Hindlimb muscle (tissue), 1 donor: ENCODE measurements around the gene SMARCD3. TPM values are rescaled to one million over a fixed set of nuclear protein-coding genes. Genes with fewer than 3 reads are reported as not detected.

Experiments used
- polyA plus RNA-seq: library from polyadenylated mRNA; unstranded; fragments of 120-200 nt; gene quantifications from one replicate; pipeline ENCODE4 v1.2.1, GENCODE V29; 2013; ENCODE audit not compliant: insufficient read length

SMARCD3 gene
- polyA plus RNA-seq, 1 donor: 180 TPM

Other genes with a start within 250 kb of the SMARCD3 start
- gene ATG9B, start 224.2 kb downstream of the SMARCD3 start, polyA plus RNA-seq: 0.72 TPM
- 19.9 TPM for gene ABCB8, start 220.2 kb downstream of the SMARCD3 start, polyA plus RNA-seq
- 4.2 TPM for gene ASIC3, start 200.2 kb downstream of the SMARCD3 start, polyA plus RNA-seq
- 9.7 TPM for gene CDK5, start 190.8 kb downstream of the SMARCD3 start, polyA plus RNA-seq
- gene SLC4A2, start 189.1 kb downstream of the SMARCD3 start, polyA plus RNA-seq: 68.7 TPM
- 75.9 TPM for gene FASTK, start 167.9 kb downstream of the SMARCD3 start, polyA plus RNA-seq
- gene TMUB1, start 165.2 kb downstream of the SMARCD3 start, polyA plus RNA-seq: 44.9 TPM
- gene AGAP3, start 162.2 kb downstream of the SMARCD3 start, polyA plus RNA-seq: 89.6 TPM
- gene GBX1, start 81.0 kb downstream of the SMARCD3 start, polyA plus RNA-seq: 2.7 TPM
- gene ASB10, start 61.4 kb downstream of the SMARCD3 start, polyA plus RNA-seq: 8.2 TPM
- gene H2BK1, start 38.2 kb downstream of the SMARCD3 start, polyA plus RNA-seq: not detected
- gene ABCF2, start 21.5 kb downstream of the SMARCD3 start, polyA plus RNA-seq: 18.7 TPM
- gene CHPF2, start 16.2 kb downstream of the SMARCD3 start, polyA plus RNA-seq: 22.2 TPM
- 35.9 TPM for gene NUB1, start 93.1 kb upstream of the SMARCD3 start, polyA plus RNA-seq
- 9.8 TPM for gene WDR86, start 161.3 kb upstream of the SMARCD3 start, polyA plus RNA-seq
- 0.22 TPM for gene CRYGN, start 191.4 kb upstream of the SMARCD3 start, polyA plus RNA-seq